ENCODE data around the gene SLC6A11. TPM values are rescaled to one million over a fixed set of nuclear protein-coding genes. Genes with fewer than 3 reads are reported as not detected.
A peak's percentile ranks its signal among the peaks of the same experiment; 100 is the strongest.

Gene SLC6A11
- total RNA-seq, 1 donor, result not detected

DNA sequence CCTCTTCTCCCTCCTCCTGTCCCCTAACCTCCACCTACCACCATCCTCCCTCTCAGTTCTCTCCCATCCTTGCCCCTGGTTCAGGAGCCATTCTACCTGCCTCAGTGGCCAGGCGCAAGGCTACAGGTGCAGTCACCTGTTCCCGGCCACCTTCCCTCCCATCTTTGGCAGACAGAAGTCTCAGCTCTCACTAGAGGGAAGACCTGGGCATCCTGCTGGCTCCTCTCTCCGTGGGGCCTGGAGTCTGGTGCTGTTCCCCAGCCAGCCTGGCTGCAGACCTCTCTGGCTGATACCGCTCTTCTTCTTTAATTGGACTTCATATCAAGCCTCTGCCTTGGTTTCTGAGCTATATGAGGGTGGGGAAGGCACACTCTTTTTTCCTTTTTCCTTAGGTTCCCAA lies 123.5 kb downstream of the SLC6A11 start:
- no peaks in the 10 kb centered on the region for H3K9me3 ChIP-seq (ENCODE audit: low read depth, low read length)
- no peak for DNase-seq (ENCODE audit: insufficient read length, low spot score, missing footprints)
- H3K4me3 ChIP-seq (ENCODE audit: insufficient read depth, low read length), result no peak overlapping the region
- H3K36me3 ChIP-seq (ENCODE audit: insufficient read depth, low read length), result no peaks in the 10 kb centered on the region
- H3K79me2 ChIP-seq (ENCODE audit: insufficient read depth, low read length), result no peaks in the 10 kb centered on the region
- peaks cover 19% of the 10 kb centered on the region for H3K27me3 ChIP-seq (ENCODE audit: insufficient read depth, low read length)
- TF ChIP-seq, protein P1, sequence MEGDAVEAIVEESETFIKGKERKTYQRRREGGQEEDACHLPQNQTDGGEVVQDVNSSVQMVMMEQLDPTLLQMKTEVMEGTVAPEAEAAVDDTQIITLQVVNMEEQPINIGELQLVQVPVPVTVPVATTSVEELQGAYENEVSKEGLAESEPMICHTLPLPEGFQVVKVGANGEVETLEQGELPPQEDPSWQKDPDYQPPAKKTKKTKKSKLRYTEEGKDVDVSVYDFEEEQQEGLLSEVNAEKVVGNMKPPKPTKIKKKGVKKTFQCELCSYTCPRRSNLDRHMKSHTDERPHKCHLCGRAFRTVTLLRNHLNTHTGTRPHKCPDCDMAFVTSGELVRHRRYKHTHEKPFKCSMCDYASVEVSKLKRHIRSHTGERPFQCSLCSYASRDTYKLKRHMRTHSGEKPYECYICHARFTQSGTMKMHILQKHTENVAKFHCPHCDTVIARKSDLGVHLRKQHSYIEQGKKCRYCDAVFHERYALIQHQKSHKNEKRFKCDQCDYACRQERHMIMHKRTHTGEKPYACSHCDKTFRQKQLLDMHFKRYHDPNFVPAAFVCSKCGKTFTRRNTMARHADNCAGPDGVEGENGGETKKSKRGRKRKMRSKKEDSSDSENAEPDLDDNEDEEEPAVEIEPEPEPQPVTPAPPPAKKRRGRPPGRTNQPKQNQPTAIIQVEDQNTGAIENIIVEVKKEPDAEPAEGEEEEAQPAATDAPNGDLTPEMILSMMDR (IDR thresholded peaks at IDR 0.05; ENCODE audit: extremely low read depth, low read depth, low read length), result no peak
- no peak overlapping the region for H3K27ac ChIP-seq (ENCODE audit: low read depth, low read length)
- no peak overlapping the region for H3K4me2 ChIP-seq (ENCODE audit: insufficient read depth, low read length)
- H3K4me1 ChIP-seq (ENCODE audit: insufficient read depth, low read length), result no peaks in the 10 kb centered on the region
- H4K20me1 ChIP-seq (ENCODE audit: insufficient read depth, low read length), result no peaks in the 10 kb centered on the region
- no peak overlapping the region for H2AFZ ChIP-seq (ENCODE audit: low read length)

DNA sequence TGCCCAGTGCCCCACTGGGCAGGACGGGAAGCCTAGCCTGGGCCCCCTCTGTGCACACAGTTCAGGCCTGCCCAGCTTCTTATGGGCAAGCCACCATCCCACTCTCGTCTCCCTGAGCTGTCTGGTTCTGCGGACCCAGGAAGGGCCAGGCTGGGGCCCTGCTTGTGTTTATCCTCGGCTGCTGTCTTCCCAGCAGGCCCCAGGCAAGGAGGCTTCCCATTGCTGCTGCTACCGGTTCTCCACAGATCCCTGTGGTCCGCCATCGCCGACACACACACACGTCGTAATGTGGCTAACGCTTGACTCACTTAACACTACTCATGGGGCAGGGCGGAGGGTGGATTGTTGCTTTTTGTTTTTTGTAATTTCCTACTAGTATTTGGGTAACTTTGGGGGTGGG lies 124.1 kb downstream of the SLC6A11 start:
- Histone ChIP-seq H3K79me2 (ENCODE audit: insufficient read depth, low read length) (no peaks in the 10 kb centered on the region), H3K9me3 (ENCODE audit: low read depth, low read length) (no peaks in the 10 kb centered on the region), H3K4me2 (ENCODE audit: insufficient read depth, low read length) (no peak overlapping the region), H3K27ac (ENCODE audit: low read depth, low read length) (no peak overlapping the region), H3K4me3 (ENCODE audit: insufficient read depth, low read length) (no peak overlapping the region), H4K20me1 (ENCODE audit: insufficient read depth, low read length) (no peaks in the 10 kb centered on the region), H3K4me1 (ENCODE audit: insufficient read depth, low read length) (no peaks in the 10 kb centered on the region), H3K36me3 (ENCODE audit: insufficient read depth, low read length) (no peaks in the 10 kb centered on the region), H3K27me3 (ENCODE audit: insufficient read depth, low read length) (peaks cover 22% of the 10 kb centered on the region), H2AFZ (ENCODE audit: low read length) (no peak overlapping the region)
- no peak for DNase-seq (ENCODE audit: insufficient read length, low spot score, missing footprints)
- TF ChIP-seq, protein P1 (IDR thresholded peaks at IDR 0.05; ENCODE audit: extremely low read depth, low read depth, low read length), result no peak

DNA sequence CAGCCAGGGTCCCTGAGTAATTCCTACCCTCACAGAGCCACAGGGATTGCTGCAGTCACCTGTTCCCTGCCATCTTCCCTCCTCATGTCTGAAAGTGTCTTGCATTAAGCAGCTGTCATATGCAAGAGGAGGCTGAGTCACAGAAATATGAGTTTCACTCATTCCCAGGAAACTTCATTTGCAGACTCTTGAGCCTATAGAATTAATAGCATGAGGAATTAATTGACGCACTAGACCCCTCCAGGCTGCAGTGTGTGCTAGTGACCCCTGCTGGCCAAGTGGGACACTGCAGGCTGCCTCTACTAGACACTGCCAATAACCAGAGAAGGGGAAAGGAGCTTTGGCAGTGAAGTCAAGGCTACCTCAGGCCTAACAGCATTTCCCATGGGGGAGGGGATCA lies 125.9 kb downstream of the SLC6A11 start:
- Histone ChIP-seq H3K36me3 (ENCODE audit: insufficient read depth, low read length) (no peaks in the 10 kb centered on the region), H3K4me1 (ENCODE audit: insufficient read depth, low read length) (no peaks in the 10 kb centered on the region), H3K4me2 (ENCODE audit: insufficient read depth, low read length) (no peak overlapping the region), H3K79me2 (ENCODE audit: insufficient read depth, low read length) (no peaks in the 10 kb centered on the region), H4K20me1 (ENCODE audit: insufficient read depth, low read length) (no peaks in the 10 kb centered on the region), H2AFZ (ENCODE audit: low read length) (no peak overlapping the region), H3K27ac (ENCODE audit: low read depth, low read length) (no peak overlapping the region), H3K27me3 (ENCODE audit: insufficient read depth, low read length) (peaks cover 29% of the 10 kb centered on the region), H3K4me3 (ENCODE audit: insufficient read depth, low read length) (no peak overlapping the region), H3K9me3 (ENCODE audit: low read depth, low read length) (no peaks in the 10 kb centered on the region)
- DNase-seq (ENCODE audit: insufficient read length, low spot score, missing footprints), result no peak
- TF ChIP-seq, protein P1 (IDR thresholded peaks at IDR 0.05; ENCODE audit: extremely low read depth, low read depth, low read length), result peak; percentile 70

DNA sequence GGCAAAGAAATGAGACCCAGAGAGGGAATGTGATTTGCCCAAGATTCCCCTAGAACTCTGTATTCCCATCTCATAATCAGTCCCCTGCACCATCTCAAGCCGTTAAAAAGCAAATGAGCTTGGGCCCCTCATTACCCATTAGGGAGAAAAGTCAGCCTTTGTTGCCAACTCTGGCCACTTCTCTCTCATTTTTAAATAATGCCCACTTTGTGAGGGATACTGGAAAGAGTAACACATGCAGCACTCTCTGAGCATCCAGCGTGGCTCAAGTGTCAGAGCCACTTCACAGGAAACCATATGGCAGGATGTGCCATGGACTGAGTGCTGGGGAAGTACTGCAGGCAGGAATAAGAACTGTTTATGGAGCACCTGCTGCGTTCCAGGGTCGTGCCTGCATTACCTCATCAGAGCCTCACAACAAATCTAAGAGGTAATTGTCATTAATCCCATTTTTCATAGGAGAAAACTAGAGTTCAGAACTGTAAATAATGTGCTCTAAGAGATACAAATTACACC lies 126.7 kb downstream of the SLC6A11 start:
- H3K4me1 ChIP-seq (ENCODE audit: insufficient read depth, low read length), result no peaks in the 10 kb centered on the region
- no peak overlapping the region for H2AFZ ChIP-seq (ENCODE audit: low read length)
- no peak for DNase-seq (ENCODE audit: insufficient read length, low spot score, missing footprints)
- H3K36me3 ChIP-seq (ENCODE audit: insufficient read depth, low read length), result no peaks in the 10 kb centered on the region
- no peak overlapping the region for H3K4me2 ChIP-seq (ENCODE audit: insufficient read depth, low read length)
- H3K9me3 ChIP-seq (ENCODE audit: low read depth, low read length), result no peaks in the 10 kb centered on the region
- TF ChIP-seq, protein P1 (IDR thresholded peaks at IDR 0.05; ENCODE audit: extremely low read depth, low read depth, low read length), result no peak
- peaks cover 22% of the 10 kb centered on the region for H3K27me3 ChIP-seq (ENCODE audit: insufficient read depth, low read length)
- H3K4me3 ChIP-seq (ENCODE audit: insufficient read depth, low read length), result no peak overlapping the region
- no peak overlapping the region for H3K27ac ChIP-seq (ENCODE audit: low read depth, low read length)
- H3K79me2 ChIP-seq (ENCODE audit: insufficient read depth, low read length), result no peaks in the 10 kb centered on the region
- H4K20me1 ChIP-seq (ENCODE audit: insufficient read depth, low read length), result no peaks in the 10 kb centered on the region
